Adipose tissue (tissue), 3 donors: Measurements from ENCODE around the gene MUC20. TPM values are rescaled to one million over a fixed set of nuclear protein-coding genes. Genes with fewer than 3 reads are reported as not detected.
"Not testable (repeated sequence)": the region's sequence is repeated elsewhere in the genome, so short reads cannot be mapped to it uniquely, and the experiment has no call there.

Source experiments
- H3K27ac ChIP-seq: one replicate; pipeline ENCODE4 v1.5.1; 2013; ENCODE audit warnings: low read depth, low read length
- WGBS, 3 donors: extraction: QIAGEN DNeasy Blood & Tissue Kit; methylation state at CpG; one replicate each; pipeline ENCODE4 v1.1.7; 2013; 5-methylcytosine and 5-hydroxymethylcytosine counted together
- polyA plus RNA-seq, 3 donors: library from polyadenylated mRNA; stranded (reverse); fragments of 200-250 nt; gene quantifications; one replicate each; pipeline ENCODE4 v1.2.3, GENCODE V29; 2013
- donor health status: healthy with polysubstance abuse.
- donor health status: Bipolar disorder and iron deficiency.
- donor health status: healthy.

MUC20 gene
- polyA plus RNA-seq, 3 donors: 2.4 to 3.6 (median 2.8) TPM

- 67 to 80% (median 71%) methylated on average over 8 of the region's 8 CpGs for WGBS, 3 donors
- H3K27ac ChIP-seq: no peak overlapping the region
Observed at GRCh38 chr3:195746346-195746745, 25.6 kb downstream of the MUC20 start.

- no peak overlapping the region for H3K27ac ChIP-seq
- 86 to 92% (median 86%) methylated on average over 9 of the region's 9 CpGs for WGBS, 3 donors
Observed at GRCh38 chr3:195746751-195747150, 26.0 kb downstream of the MUC20 start.

- H3K27ac ChIP-seq: no peak overlapping the region
- WGBS, 3 donors: 93 to 96% (median 94%) methylated on average over 11 of the region's 11 CpGs
Observed at GRCh38 chr3:195748661-195749060, 27.9 kb downstream of the MUC20 start.

GRCh38 chr3:195749101-195749500 lies 28.3 kb downstream of the MUC20 start:
- WGBS, 3 donors: 82 to 84% (median 83%) methylated on average over 5 of the region's 5 CpGs
- H3K27ac ChIP-seq: not testable (repeated sequence)

GRCh38 chr3:195750797-195751520 lies 30.2 kb downstream of the MUC20 start:
- H3K27ac ChIP-seq: no peak overlapping the region
- 83 to 84% (median 84%) methylated on average over 27 to 30 of the region's 30 CpGs for WGBS, 3 donors

- H3K27ac ChIP-seq: no peak overlapping the region
- 49 to 79% (median 79%) methylated on average over 7 of the region's 7 CpGs for WGBS, 3 donors
Observed at GRCh38 chr3:195751560-195751959, 30.8 kb downstream of the MUC20 start.

- WGBS, 3 donors: 88 to 90% (median 89%) methylated on average over 13 of the region's 13 CpGs
- H3K27ac ChIP-seq: no peak overlapping the region
Observed at GRCh38 chr3:195752066-195752465, 31.3 kb downstream of the MUC20 start.

- 73 to 84% (median 80%) methylated on average over 26 of the region's 26 CpGs for WGBS, 3 donors
- no peak overlapping the region for H3K27ac ChIP-seq
Observed at GRCh38 chr3:195752546-195753331, 32.0 kb downstream of the MUC20 start.

GRCh38 chr3:195753581-195753980 lies 32.8 kb downstream of the MUC20 start:
- 79 to 88% (median 84%) methylated on average over 14 of the region's 14 CpGs for WGBS, 3 donors
- no peak overlapping the region for H3K27ac ChIP-seq

GRCh38 chr3:195754141-195754540 lies 33.4 kb downstream of the MUC20 start:
- 91 to 96% (median 95%) methylated on average over 19 of the region's 19 CpGs for WGBS, 3 donors

GRCh38 chr3:195754906-195755305 lies 34.1 kb downstream of the MUC20 start:
- no peak overlapping the region for H3K27ac ChIP-seq
- 77 to 87% (median 83%) methylated on average over 7 of the region's 7 CpGs for WGBS, 3 donors

More at GRCh38 chr3:195754141-195754540, 33.4 kb downstream of the MUC20 start:
- no peak overlapping the region for H3K27ac ChIP-seq

- no peak overlapping the region for H3K27ac ChIP-seq
- WGBS, 3 donors: 60 to 94% (median 76%) methylated on average over 7 of the region's 7 CpGs
Observed at GRCh38 chr3:195755391-195755790, 34.6 kb downstream of the MUC20 start.

- H3K27ac ChIP-seq: no peak overlapping the region
- WGBS, 3 donors: 59 to 71% (median 60%) methylated on average over 16 of the region's 16 CpGs
Observed at GRCh38 chr3:195755791-195756676, 35.3 kb downstream of the MUC20 start.

GRCh38 chr3:195757438-195757770 lies 36.6 kb downstream of the MUC20 start:
- no peak overlapping the region for H3K27ac ChIP-seq
- WGBS, 3 donors: 13 to 26% (median 16%) methylated on average over 8 of the region's 8 CpGs

- H3K27ac ChIP-seq: no peak overlapping the region
- 53 to 58% (median 53%) methylated on average over 10 of the region's 10 CpGs for WGBS, 3 donors
Observed at GRCh38 chr3:195757827-195758226, 37.0 kb downstream of the MUC20 start.

GRCh38 chr3:195758721-195759353 lies 38.1 kb downstream of the MUC20 start:
- no peak overlapping the region for H3K27ac ChIP-seq
- 73 to 87% (median 84%) methylated on average over 19 of the region's 19 CpGs for WGBS, 3 donors

- H3K27ac ChIP-seq: no peak overlapping the region
- WGBS, 3 donors: 49 to 70% (median 58%) methylated on average over 24 of the region's 24 CpGs
Observed at GRCh38 chr3:195760345-195761122, 39.8 kb downstream of the MUC20 start.

GRCh38 chr3:195761123-195761566 lies 40.4 kb downstream of the MUC20 start:
- no peak overlapping the region for H3K27ac ChIP-seq

More at GRCh38 chr3:195761123-195761566, 40.4 kb downstream of the MUC20 start:
- WGBS, 3 donors: 69 to 73% (median 70%) methylated on average over 10 of the region's 10 CpGs
